Calu3 (cell line): ENCODE results near the gene CD300LG. TPM values are rescaled to one million over a fixed set of nuclear protein-coding genes. Genes with fewer than 3 reads are reported as not detected.

ENCODE experiments used
- BruUV-seq: library from RNA; stranded (reverse); fragments of 400-500 nt; replicated peaks from 2 replicates; lab custom pipeline; 2021; lab: Mats Ljungman, UMichigan
- CTCF ChIA-PET: fragments of 300-600 bp; sonication (Branson Sonifier 250); formaldehyde crosslinking; loops from one replicate; lab custom pipeline; 2022; ENCODE audit warnings: antibody characterized with exemption; lab: Charles Lee
- DNase-seq: peaks from one replicate; pipeline ENCODE4 v3.0.0; 2022
- H3K27ac Mint-ChIP-seq: one replicate; pipeline ENCODE4 v1.8.0; 2022; ENCODE audit warnings: mixed read lengths; ENCODE audit not compliant: unreplicated experiment
- H3K27me3 Mint-ChIP-seq: one replicate; pipeline ENCODE4 v1.8.0; 2022; ENCODE audit warnings: mixed read lengths; ENCODE audit not compliant: unreplicated experiment
- H3K36me3 Mint-ChIP-seq: one replicate; pipeline ENCODE4 v1.8.0; 2022; ENCODE audit warnings: mild to moderate bottlenecking, moderate library complexity, mixed read lengths; ENCODE audit not compliant: insufficient read depth, unreplicated experiment
- H3K4me1 Mint-ChIP-seq: one replicate; pipeline ENCODE4 v1.8.0; 2022; ENCODE audit warnings: mild to moderate bottlenecking, low read depth, mixed read lengths; ENCODE audit not compliant: unreplicated experiment
- H3K4me3 Mint-ChIP-seq: one replicate; pipeline ENCODE4 v1.8.0; 2022; ENCODE audit warnings: mild to moderate bottlenecking, low read depth, moderate library complexity, mixed read lengths; ENCODE audit not compliant: unreplicated experiment
- H3K9me3 Mint-ChIP-seq: one replicate; pipeline ENCODE4 v1.8.0; 2022; ENCODE audit warnings: low read depth, mixed read lengths; ENCODE audit not compliant: unreplicated experiment
- CTCF ChIP-seq: fragments of 200-600 bp; IDR thresholded peaks from one replicate; pipeline ENCODE4 v1.8.0; 2022; ENCODE audit warnings: antibody characterized with exemption; ENCODE audit not compliant: unreplicated experiment
- intact Hi-C: fragments of 100-400 bp; cut with micrococcal nuclease; formaldehyde crosslinking; loops from one replicate; pipeline ENCODE4 v1.10.0; 2022; ENCODE audit not compliant: unreplicated experiment
- total RNA-seq: library from RNA; stranded (reverse); gene quantifications from 2 replicates; pipeline ENCODE4 v1.2.3, GENCODE V29; 2022

Gene CD300LG
- total RNA-seq, 1 experiment from 2014 or later, result not detected

DNA sequence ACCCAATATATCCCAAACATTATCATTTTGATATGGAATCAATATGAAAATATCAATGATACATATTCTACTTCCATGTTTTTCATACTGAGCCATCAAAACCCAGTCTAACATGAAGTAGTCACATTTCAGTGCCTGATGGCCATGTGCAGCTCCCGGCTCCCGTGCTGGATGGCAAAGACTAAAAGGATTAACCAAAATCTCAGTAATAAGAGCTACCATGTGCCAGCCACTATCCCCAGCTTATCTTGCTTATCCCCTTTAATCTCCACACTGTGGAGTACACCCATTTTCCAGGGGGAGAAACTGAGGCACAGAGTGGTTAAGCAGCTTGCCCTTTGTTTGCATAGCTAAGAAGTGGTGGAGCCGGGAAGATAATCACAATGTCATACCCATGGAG lies 9.2 kb downstream of the CD300LG start:
- H3K9me3 Mint-ChIP-seq, result no peaks in the 10 kb centered on the region
- no peak overlapping the region for H3K4me3 Mint-ChIP-seq
- H3K27ac Mint-ChIP-seq, result no peak overlapping the region
- DNase-seq, result no peak
- BruUV-seq, result no TSS peak
- CTCF ChIA-PET, result interaction anchor here (0.6 to 0.8 kb wide), 2 partner anchors 123 to 688 kb away, joined by 3 to 9 read pairs; no protein-coding TSS in a partner anchor
- H3K36me3 Mint-ChIP-seq, result peaks cover 9% of the 10 kb centered on the region
- H3K4me1 Mint-ChIP-seq, result no peaks in the 10 kb centered on the region
- TF ChIP-seq CTCF, result no peak
- intact Hi-C loops, result no loop called here
- peaks cover 100% of the 10 kb centered on the region for H3K27me3 Mint-ChIP-seq

DNA sequence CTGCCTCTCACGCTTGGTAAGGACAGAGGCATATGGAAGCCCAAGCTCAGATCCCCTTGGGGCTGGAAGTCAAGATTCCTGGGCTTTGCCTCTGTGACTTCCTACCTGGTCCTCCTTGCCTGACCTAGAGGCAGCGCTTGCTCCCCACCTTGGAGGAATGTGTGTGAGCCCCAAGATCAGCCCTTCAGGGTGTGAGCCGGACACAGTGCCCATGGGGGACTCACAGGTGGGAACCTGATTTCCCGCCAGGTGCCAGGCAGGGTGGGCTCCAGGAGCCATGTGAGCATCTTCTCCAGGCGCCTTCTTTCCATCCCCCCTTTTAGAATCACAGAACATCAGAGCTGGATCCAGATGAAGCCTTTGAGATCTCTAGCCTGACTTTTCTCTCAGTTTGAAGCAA lies 10.2 kb downstream of the CD300LG start:
- Mint-ChIP-seq H3K27me3 (peaks cover 100% of the 10 kb centered on the region), H3K4me3 (no peak overlapping the region)
- intact Hi-C loops, result no loop called here

GRCh38 chr17:43857957-43858600 lies 11.1 kb downstream of the CD300LG start:
- no TSS peak for BruUV-seq
- Mint-ChIP-seq H3K27me3 (peaks cover 100% of the 10 kb centered on the region), H3K27ac (no peak overlapping the region), H3K4me3 (no peak overlapping the region), H3K9me3 (no peaks in the 10 kb centered on the region), H3K36me3 (peaks cover 4% of the 10 kb centered on the region), H3K4me1 (no peaks in the 10 kb centered on the region)
- no peak for TF ChIP-seq CTCF
- intact Hi-C loops, result no loop called here
- CTCF ChIA-PET, result interaction anchor here (0.5 to 1.0 kb wide), 3 partner anchors 36 to 132 kb away, joined by 3 to 5 read pairs (median 5); no protein-coding TSS in a partner anchor
- no peak for DNase-seq

More for the DNA sequence above, 10.2 kb downstream of the CD300LG start:
- CTCF ChIA-PET, result interaction anchor here (1.0 kb wide), 1 partner anchor 69 kb away, joined by 3 read pairs; no protein-coding TSS in a partner anchor
- Mint-ChIP-seq H3K4me1 (no peaks in the 10 kb centered on the region), H3K27ac (no peak overlapping the region), H3K36me3 (peaks cover 4% of the 10 kb centered on the region), H3K9me3 (no peaks in the 10 kb centered on the region)
- no TSS peak for BruUV-seq
- no peak for DNase-seq
- no peak for TF ChIP-seq CTCF

DNA sequence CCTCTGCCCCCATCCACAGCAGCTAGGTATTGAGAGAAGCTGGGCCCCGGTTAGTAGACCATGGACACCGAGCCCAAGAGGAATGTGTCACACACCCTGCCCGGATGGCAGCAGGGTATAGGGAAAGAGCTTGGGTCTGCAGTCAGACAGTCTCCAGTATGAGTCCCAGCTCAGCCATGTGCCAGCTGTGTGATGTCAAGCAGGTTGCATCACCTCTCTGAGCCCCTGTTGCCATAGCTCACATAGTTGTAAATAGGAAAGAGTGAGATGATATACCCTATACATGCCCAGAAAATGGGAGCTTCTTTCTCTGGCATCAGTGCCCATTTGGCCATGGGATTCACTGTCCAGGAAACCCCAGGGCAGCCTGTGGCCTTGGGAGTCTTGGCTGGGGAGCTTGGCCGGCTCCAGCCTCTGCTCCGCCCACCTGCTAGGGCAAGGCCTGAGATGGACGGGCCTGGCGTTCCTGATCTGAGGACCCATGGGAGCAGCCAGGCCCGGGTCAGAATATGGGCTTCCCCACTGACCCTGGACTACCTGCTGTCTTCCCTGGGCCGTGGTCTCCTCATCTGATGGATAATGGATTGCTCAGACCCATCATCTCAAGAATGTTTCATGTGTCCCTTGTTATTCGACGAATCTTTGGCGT lies 13.2 kb downstream of the CD300LG start:
- no peak for TF ChIP-seq CTCF
- intact Hi-C loops, result no loop called here
- Mint-ChIP-seq H3K27me3 (peaks cover 95% of the 10 kb centered on the region), H3K9me3 (no peaks in the 10 kb centered on the region), H3K4me3 (no peak overlapping the region), H3K36me3 (peaks cover 4% of the 10 kb centered on the region), H3K4me1 (no peaks in the 10 kb centered on the region), H3K27ac (no peak overlapping the region)
- DNase-seq, result no peak
- CTCF ChIA-PET, result interaction anchor here (0.6 to 0.8 kb wide), 3 partner anchors 14 to 861 kb away, joined by 3 to 9 read pairs (median 4); partner anchors contain the start of gene CD300LG
- no TSS peak for BruUV-seq
